Adrenal gland (tissue), 5 donors: Measurements from ENCODE around the gene TCF4.

Experiments used
- CTCF ChIP-seq, 6 experiments: fragments of 450-650 bp in 4 of 6; fragments of 200-600 bp in 2 of 6; sonication (generic) in 1 of 6; IDR thresholded peaks; 1 replicate in 5 of 6; 2 replicates in 1 of 6; pipeline versions ENCODE4 v1.5.1 to v1.8.0; 2016 to 2021; ENCODE audit warnings: antibody characterized with exemption in 6 of 6, mild to moderate bottlenecking in 2 of 6, moderate library complexity in 1 of 6
- POLR2A ChIP-seq, 2 donors: fragments of 450-650 bp; IDR thresholded peaks; one replicate each; pipeline ENCODE4 v1.6.1; 2017; ENCODE audit warnings: antibody characterized with exemption in 2 of 2, mild to moderate bottlenecking in 2 of 2, moderate library complexity in 1 of 2
- donor health status: DM: no; HTN: no; CAD: no.

DNA sequence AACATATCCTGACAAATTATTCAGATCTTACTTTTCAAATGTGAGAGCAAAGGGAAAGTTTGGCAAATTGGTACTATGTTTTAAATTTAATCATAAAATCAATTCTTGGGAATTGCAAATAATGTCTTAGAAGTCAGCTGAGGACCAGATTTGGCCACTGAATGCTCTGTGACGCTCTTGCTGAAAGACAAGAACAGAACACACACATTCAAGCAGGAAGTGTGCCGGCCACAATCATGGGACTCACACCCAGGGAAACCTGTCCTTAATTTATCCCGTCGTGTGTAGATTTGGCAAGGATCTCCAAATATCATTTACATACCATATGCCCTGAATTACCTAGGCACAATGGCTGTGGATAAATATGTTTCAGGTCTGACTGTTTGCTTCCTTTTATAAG is 253.1 kb downstream of the TCF4 start:
- TF ChIP-seq CTCF (IDR thresholded peaks at IDR 0.05), result no peak
- no peak for TF ChIP-seq POLR2A (IDR thresholded peaks at IDR 0.05)
